Measurements from ENCODE around the gene FRYL.
A peak's percentile ranks its signal among the peaks of the same experiment; 100 is the strongest.
"Not testable (repeated sequence)": the region's sequence is repeated elsewhere in the genome, so short reads cannot be mapped to it uniquely, and the experiment has no call there.

The FRYL gene

GRCh38 chr4:48752246-48752645 lies 27.8 kb downstream of the FRYL start:
- DNase-seq (ENCODE audit: extremely low spot score, insufficient read length, low read depth) = no peak
- no peak for FAIRE-seq

GRCh38 chr4:48748949-48749596 lies 31.0 kb downstream of the FRYL start:
- FAIRE-seq = no peak
- no peak for DNase-seq (ENCODE audit: extremely low spot score, insufficient read length, low read depth)

GRCh38 chr4:48746608-48747362 lies 33.3 kb downstream of the FRYL start:
- no peak for FAIRE-seq

GRCh38 chr4:48745223-48745622 lies 34.9 kb downstream of the FRYL start:
- not testable (repeated sequence) for FAIRE-seq; DNase-seq (ENCODE audit: extremely low spot score, insufficient read length, low read depth)

More at GRCh38 chr4:48746608-48747362, 33.3 kb downstream of the FRYL start:
- DNase-seq (ENCODE audit: extremely low spot score, insufficient read length, low read depth) = no peak

GRCh38 chr4:48742412-48742811 lies 37.7 kb downstream of the FRYL start:
- no peak for DNase-seq (ENCODE audit: extremely low spot score, insufficient read length, low read depth)
- FAIRE-seq = peak; percentile 18

GRCh38 chr4:48739560-48740019 lies 40.5 kb downstream of the FRYL start:
- FAIRE-seq = peak; percentile 92
- peak; percentile 11 for DNase-seq (ENCODE audit: extremely low spot score, insufficient read length, low read depth)

GRCh38 chr4:48738856-48739255 lies 41.2 kb downstream of the FRYL start:
- FAIRE-seq (peak; percentile 62), DNase-seq (ENCODE audit: extremely low spot score, insufficient read length, low read depth) (no peak)

- DNase-seq (ENCODE audit: extremely low spot score, insufficient read length, low read depth); FAIRE-seq: not testable (repeated sequence)
Observed at GRCh38 chr4:48728906-48729496, 51.1 kb downstream of the FRYL start.

GRCh38 chr4:48727666-48728459 lies 52.2 kb downstream of the FRYL start:
- no peak for DNase-seq (ENCODE audit: extremely low spot score, insufficient read length, low read depth)
- FAIRE-seq = peak; percentile 60

- no peak for DNase-seq (ENCODE audit: extremely low spot score, insufficient read length, low read depth)
- no peak for FAIRE-seq
Observed at GRCh38 chr4:48725414-48725813, 54.7 kb downstream of the FRYL start.

GRCh38 chr4:48722509-48723446 lies 57.3 kb downstream of the FRYL start:
- DNase-seq (ENCODE audit: extremely low spot score, insufficient read length, low read depth) (no peak), FAIRE-seq (peak; percentile 48)

GRCh38 chr4:48720459-48720858 lies 59.6 kb downstream of the FRYL start:
- FAIRE-seq = no peak

GRCh38 chr4:48718818-48719465 lies 61.1 kb downstream of the FRYL start:
- DNase-seq (ENCODE audit: extremely low spot score, insufficient read length, low read depth) = no peak
- FAIRE-seq = no peak

More at GRCh38 chr4:48720459-48720858, 59.6 kb downstream of the FRYL start:
- DNase-seq (ENCODE audit: extremely low spot score, insufficient read length, low read depth) = no peak

GRCh38 chr4:48716285-48716684 lies 63.8 kb downstream of the FRYL start:
- FAIRE-seq; DNase-seq (ENCODE audit: extremely low spot score, insufficient read length, low read depth): not testable (repeated sequence)

- FAIRE-seq (no peak), DNase-seq (ENCODE audit: extremely low spot score, insufficient read length, low read depth) (no peak)
Observed at GRCh38 chr4:48710446-48711209, 69.5 kb downstream of the FRYL start.

GRCh38 chr4:48709901-48710300 lies 70.2 kb downstream of the FRYL start:
- FAIRE-seq = no peak
- no peak for DNase-seq (ENCODE audit: extremely low spot score, insufficient read length, low read depth)

GRCh38 chr4:48708610-48709009 lies 71.5 kb downstream of the FRYL start:
- FAIRE-seq (no peak), DNase-seq (ENCODE audit: extremely low spot score, insufficient read length, low read depth) (no peak)

GRCh38 chr4:48706736-48707135 lies 73.3 kb downstream of the FRYL start:
- FAIRE-seq (peak; percentile 29), DNase-seq (ENCODE audit: extremely low spot score, insufficient read length, low read depth) (no peak)

Data from GM18507 (cell line).